Anterior cingulate cortex (tissue), 58 donors: ENCODE results near the gene SMIM14.
A peak's percentile ranks its signal among the peaks of the same experiment; 100 is the strongest.
"Not testable (repeated sequence)": the region's sequence is repeated elsewhere in the genome, so short reads cannot be mapped to it uniquely, and the experiment has no call there.

Experiments used
- DNase-seq, 58 donors: peaks; one replicate each; lab custom pipeline; 2025; lab: John Stamatoyannopoulos, UW

SMIM14 gene

DNA sequence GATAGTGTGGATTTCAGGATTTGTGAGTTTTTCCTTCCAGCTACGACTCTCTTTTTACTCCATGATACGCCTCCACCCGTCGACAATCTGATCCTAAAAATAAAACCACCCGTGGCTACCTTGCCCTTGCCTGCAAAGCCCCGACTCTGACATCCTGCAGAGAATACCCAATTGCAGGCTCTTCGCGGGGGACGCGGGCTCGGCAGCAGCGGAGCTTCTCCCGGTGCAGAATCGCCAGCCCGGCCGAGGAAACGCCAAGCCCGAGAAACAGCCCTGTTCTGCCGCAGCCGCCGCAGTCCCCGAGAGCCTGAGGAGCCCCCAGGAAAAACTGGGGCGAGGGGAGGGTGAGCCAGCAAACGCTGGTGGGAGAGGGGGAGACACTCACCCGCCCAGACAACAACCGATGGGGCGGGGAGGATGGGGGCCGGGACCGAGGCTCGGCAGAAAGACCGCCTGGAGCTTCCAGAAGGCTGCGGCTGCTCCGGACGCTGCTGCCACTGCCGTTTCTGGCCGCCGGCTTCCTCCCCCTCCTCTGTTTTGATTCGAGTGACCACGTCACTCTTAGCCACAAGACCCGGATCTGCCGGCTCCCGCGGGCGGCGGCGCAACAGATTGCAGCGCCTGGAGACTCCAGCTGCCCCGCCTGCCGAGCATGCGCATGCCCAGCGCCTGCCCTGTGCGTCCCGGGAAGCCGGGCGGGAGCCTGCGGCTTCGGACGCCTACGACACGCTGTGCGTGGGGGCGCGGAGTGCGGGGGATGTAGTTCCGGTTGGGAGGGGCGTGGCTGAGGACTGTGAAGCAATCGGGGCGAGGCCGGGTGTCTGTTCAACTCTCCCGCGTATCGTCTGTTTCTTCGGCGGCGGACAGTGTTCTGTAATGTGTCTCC is at the start of gene SMIM14:
TSS of gene SMIM14 (minus strand) at position 512 of the 886 bp plus-strand sequence. CDS start 33,720 bp downstream, outside the sequence.
- DNase-seq: peak; percentile 75 to 99 (median 98)

DNA sequence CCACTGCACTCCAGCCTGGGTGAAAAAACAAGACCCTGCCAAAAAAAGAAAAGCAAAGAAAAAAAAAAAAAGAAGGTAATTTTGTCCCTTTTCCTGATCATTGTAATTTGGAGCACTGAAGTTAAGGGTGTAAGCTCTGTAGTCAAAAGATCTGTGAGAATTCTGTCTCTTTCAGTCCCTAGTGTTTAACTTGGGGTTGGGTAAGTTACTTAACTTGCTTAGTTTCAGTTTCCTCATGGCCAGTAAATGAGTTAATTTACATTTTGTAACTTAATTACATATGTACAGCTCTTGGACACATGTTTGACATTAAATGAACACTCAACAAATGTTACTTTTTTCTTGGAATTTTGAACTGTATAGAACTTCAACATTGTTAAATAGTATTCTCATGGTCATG is 48.3 kb upstream of the SMIM14 start:
- DNase-seq: no peak

DNA sequence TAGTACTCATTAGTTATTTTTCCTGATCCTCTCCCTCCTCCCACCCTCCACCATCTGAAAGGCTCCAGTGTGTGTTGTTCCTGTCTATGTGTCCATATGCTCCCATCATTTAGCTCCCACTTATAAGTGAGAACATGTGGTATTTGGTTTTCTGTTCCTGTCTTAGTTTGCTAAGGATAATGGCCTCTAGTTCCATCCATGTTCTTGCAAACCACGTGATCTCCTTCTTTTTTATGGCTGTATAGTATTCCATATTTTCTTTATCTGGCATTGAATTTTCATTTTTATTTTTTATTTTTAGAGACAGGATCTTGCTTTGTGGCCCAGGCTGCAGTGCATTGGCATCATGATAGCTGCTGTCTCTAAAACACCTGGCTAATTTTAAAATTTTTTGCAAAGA is 47.3 kb upstream of the SMIM14 start:
- no peak for DNase-seq

DNA sequence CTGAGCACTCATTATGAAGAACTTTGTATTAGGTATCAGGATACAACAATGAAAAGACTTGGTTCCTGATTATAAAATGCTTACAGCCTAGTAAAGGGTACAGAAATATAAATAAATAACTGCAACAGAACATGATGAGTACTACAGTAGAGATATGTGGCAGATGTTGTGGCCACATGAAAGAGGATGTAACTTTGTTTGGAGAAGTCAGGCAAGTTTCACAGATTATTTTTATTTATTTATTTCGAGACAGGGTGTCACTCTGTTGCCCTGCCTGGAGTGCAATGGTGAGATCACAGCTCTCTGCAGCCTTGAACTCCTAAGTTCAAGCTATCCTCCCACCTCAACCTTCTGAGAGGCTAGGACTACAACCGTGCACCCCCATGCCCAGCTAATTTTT is 43.5 kb upstream of the SMIM14 start:
- no peak for DNase-seq

DNA sequence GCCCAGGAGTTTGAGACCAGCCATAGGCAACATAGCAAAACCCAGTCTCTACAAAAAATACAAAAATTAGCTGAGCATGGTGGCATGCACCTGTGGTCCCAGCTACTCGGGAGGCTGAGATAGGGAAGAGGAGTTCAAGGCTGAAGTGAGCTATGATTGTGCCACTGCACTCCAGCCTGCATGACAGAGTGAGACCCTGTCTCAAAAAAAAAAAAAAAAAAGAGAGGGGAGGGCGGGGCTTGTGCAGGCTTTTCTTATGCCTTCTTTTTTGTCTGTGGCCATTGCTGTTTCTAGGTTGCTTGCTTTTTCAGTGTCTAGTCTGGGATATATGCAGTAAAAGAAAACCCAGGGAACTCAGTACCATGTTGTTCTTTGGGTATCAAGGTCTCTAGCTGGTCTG is 42.3 kb upstream of the SMIM14 start:
- not testable (repeated sequence) for DNase-seq

DNA sequence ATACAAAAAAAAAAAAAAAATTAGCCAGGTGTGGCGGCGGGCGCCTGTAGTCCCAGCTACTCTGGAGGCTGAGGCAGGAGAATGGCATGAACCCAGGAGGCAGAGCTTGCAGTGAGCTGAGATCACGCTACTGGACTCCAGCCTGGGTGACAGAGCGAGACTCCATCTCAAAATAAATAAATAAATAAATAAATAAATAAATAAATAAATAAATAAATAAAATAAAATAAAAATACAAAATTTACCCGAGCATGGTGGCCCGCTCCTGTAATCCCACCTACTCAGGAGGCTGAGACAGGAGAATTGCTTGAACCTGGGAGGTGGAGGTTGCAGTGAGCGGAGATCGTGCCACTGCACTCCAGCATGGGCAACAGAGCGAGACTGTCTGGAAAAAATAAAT is 37.0 kb upstream of the SMIM14 start:
- not testable (repeated sequence) for DNase-seq

DNA sequence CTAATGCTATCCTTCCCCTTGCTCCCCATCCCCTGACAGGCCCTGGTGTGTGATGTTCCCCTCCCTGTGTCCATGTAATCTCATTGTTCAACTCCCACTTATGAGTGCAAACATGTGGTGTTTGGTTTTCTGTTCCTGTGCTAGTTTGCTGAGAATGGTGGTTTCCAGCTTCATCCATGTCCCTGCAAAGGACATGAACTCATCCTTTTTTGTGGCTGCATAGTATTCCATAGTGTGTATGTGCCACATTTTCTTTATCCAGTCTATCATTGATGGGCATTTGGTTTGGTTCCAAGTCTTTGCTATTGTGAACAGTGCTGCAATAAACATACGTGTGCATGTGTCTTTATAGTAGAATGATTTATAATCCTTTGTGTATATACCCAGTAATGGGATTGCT is 31.6 kb upstream of the SMIM14 start:
- DNase-seq: not testable (repeated sequence)

DNA sequence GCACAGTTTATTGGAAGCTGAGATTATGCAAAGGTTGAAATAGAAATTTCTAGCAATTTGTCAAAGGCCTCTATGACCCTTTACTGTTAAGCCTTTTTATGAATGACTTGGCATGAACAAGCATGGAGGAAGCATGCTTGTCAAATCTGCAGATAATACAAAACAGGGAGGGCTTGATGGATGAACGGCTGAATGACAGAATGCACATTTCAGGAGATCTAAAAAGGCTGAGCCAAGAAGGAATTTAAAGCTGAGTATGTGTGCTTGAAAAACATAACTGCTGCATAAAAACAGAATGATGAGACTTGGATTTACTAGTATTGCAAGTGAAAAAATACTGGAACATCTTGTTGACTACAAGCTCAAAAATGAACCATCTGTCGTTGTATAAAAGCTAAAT is 30.2 kb upstream of the SMIM14 start:
- DNase-seq: peak in 1 of 58 donors; percentile 14

DNA sequence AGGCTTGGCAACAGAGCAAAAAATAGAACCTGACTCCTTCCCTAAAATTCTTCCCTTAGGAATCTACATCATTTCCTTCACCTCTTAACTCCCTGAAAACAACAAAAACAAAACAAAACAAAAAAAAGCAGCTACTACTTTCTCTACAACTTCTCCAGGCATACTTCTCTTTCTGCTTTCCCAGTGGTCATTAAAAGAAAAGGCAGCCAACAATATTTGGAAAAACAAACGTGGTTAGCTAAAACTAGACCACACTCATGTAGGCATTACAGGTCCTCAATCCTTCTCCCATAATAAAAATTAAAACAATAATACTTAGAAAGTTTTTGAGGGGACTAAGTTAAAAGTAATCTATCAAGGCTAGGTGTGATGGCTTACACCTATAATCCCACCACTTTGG is 29.0 kb upstream of the SMIM14 start:
- DNase-seq: no peak

DNA sequence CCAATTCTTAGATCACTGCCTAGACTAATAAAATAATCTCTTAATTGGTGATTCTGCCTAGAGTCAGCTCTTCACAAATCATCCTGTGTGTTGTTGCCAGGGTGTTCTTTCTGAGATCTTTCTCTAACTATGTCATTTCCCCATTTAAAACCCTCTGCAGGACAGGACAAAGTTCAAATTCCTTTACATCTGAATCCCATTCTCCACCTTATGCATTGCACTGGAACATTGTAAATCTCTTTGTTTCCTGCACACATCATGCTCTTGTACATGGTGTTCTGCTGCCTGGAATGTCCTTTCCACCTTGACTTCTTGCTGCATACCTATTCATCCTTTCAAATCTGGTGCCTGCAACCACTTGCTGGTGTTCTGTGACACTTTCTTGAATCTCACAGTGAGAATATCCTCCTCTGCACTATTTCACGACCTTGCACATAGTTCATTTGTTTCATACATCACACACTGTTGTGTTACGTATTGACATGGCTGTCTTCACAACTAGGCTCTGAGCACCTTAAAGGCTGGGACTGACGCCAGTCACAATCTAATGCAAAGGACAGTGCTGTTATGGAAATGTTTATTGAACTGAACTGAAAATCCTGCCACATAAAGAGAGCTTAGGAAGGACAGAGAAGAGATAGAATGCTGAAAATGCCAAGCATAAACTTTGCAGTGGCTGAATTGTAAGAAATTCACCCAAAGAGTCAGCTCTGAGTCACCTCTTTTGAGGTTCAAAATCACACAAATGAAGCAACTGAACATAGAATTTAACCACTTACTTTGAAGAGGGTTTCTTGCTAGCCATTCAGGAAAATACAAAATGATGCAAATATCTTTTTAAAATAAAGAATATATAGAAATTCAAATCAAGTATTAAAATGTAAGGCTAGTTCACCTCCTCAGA is 26.4 kb upstream of the SMIM14 start:
- no peak for DNase-seq

DNA sequence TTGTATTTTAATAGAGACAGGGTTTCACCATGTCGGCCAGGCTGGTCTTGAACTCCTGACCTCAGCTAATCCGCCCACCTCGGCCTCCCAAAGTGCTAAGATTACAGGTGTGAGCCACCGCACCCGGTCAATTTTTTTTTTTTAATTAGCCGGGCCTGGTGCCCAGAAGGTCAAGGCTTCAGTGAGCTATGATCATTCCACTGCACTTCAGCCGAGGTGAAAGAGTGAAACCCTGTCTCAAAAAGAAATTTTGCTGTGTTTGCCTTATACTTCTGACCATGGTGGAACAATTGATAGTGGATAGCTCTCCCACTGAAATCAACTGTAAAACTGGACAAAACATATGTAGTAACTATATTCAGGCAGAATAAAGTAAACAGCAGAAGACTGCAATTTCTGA is 24.0 kb upstream of the SMIM14 start:
- DNase-seq: no peak

DNA sequence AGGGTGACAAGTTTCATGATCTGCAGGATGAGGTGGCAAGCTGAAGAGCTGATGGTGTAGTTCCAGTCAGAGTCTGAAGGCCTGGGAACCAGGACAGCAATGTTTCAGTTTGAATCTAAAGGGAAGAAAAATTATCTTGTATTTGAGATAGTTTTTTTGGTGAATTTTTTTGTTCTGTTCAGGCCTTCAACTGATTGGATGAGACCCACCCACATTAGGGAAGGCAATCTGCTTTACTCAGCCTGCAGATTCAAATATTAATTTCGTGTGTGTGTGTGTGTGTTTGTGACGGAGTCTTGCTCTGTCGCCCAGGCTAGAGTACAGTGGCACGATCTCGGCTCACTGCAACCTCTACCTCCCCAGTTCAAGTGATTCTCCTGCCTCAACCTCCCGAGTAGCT is 22.1 kb upstream of the SMIM14 start:
- DNase-seq: no peak

DNA sequence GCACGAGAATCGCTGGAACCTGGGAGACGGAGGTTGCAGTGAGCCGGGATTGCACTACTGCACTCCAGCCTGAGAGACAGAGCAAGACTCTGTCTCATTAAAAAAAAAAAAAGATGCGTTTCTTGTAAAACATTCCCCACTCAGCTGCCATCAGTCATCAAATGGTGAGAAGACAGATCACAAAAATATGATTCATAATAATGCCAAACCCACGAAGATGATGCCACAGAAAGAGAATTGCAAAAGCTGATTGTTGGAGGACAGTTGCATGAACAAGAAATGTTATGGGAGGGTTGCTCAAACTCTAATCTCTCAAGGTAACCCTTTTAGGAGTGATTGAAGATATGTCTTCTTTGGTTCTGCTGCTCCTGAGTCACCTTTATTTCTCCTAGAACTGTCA is 21.4 kb upstream of the SMIM14 start:
- DNase-seq: no peak

DNA sequence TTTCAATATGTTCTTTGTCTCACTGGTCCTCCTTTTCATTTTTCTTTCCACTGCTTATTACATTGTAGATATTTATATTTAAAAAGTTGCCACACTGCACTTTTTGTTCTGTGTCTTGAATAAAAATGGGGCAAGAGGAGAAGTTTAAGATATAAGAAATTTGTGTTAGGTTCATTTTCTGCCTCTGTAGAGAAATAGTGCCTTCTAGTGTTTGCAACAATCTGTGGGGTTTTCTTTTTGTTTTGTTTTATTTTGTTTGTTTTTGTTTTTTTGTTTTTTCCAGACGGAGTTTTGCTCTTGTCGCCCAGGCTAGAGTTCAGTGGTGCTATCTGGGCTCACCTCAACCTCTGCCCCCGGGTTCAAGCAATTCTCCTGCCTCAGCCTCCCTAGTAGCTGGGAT is 20.1 kb upstream of the SMIM14 start:
- no peak for DNase-seq

DNA sequence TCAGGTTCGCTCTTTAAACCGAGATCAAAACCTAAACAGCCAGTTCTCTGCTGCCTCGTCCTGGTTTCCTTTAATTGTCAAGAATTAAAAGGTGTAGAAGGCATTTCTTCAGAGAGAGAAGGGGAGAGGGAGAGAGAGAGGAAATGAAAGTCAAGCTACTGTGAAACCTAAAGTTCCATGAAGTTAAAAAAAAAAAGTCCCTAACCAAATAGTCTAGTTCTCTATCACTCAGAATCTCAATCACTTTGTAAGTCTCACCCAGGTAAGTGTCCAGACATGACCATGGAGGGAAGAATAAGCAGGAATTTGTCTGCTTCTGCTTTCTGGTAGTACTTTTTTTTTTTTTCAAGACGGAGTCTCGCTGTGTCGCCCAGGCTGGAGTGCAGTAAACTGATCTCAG is 18.8 kb upstream of the SMIM14 start:
- DNase-seq: no peak

DNA sequence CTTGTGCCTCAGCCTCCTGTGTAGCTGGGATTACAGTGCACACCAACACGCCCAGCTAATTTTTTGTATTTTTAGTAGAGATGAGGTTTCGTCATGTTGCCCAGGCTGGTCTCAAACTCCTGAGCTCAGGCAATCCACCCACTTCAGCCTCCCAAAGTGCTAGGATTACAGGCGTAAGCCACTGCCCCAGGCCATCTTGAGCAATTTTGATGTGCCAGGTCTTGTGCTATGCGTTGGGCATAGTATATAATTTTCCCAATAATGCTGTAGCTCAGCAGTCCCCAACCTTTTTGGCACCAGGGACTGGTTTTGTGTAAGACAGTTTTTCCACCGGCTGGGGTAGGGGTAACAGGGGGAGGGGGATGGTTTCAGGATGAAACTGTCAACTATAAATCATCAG is 18.0 kb upstream of the SMIM14 start:
- not testable (repeated sequence) for DNase-seq

DNA sequence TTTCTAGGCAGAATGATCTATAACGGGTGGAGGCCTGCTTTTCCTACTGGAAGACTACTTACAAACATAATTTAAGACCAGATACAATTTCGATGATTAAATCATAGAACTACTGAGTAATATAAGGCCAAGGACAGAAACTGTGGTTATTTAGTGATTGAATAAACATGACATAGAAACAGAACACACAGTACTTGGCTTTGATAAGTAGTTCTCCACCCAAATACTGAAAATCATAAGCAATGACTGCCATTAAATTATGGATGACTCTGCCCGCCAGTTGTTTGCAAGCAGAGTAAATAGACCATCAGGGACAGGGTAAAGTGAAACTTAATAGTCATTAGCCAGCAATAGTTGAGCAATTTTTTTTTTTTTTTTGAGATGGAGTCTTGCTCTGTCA is 17.2 kb upstream of the SMIM14 start:
- no peak for DNase-seq

DNA sequence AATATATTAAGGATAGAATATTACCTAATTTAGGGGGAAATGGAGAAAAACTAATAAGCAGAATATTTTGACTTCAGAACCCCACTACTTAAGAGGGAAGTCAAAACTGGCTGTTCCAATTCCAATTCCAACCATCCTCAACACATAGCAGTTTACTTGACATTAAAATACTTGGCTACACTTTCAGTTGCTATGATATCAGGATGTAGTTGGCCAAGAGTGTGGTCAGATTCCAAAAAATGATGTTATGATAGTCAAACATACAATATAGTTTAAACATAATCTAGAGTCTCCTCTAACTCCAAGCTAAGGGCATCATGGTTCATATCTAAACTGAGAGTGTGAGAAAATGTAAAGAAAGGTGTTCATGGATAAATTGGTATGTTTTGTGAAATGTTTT is 16.5 kb upstream of the SMIM14 start:
- no peak for DNase-seq

DNA sequence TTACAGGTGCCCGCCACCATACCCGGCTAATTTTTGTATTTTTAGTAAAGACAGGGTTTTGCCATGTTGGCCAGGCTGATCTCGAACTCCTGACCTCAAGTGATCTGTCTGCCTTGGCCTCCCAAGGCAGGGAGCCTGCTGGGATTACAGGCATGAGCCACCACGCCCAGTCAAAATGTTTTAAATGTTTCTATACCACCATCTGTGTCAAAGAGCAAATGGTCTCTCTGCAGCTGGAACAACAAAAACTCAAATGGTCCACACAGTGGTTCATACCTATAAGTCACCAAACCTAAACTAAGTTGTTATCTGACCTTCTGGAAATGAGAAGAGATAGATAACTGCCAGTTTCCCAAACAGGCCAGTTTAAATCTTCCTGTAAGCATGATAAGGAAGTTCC is 12.9 kb upstream of the SMIM14 start:
- DNase-seq: not testable (repeated sequence)

DNA sequence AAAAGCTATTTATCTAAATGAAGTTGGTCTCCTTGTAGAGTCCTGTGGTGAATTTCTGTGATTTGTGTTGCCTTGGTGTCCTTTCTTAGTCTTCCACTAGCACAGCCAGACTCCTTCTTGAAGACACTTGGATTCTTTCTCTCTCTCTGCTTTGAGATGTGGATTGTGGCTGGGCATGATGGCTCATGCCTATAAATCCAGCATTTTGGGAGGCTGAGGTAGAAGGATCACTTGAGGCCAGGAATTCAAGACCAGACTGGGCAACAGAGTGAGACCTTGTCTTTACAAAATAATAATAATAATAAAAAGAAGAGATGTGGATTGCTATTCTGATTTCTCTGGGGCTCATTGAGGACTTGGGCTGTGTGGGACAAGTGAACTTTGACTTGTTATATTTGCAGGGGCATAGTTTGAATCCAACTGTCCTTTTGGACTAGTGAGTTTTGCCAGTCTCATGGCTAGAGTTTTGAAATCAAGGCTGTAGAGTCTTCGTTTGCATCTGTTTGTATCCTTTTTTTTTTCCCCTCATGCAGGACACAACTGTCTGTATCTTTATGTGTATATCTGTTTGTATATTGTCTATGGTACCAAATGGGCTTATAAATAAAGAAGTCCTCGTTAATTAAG is 11.1 kb upstream of the SMIM14 start:
- no peak for DNase-seq
